ENCODE results near the gene GPRC5B. TPM values are rescaled to one million over a fixed set of nuclear protein-coding genes. Genes with fewer than 3 reads are reported as not detected.

GPRC5B gene, protein sequence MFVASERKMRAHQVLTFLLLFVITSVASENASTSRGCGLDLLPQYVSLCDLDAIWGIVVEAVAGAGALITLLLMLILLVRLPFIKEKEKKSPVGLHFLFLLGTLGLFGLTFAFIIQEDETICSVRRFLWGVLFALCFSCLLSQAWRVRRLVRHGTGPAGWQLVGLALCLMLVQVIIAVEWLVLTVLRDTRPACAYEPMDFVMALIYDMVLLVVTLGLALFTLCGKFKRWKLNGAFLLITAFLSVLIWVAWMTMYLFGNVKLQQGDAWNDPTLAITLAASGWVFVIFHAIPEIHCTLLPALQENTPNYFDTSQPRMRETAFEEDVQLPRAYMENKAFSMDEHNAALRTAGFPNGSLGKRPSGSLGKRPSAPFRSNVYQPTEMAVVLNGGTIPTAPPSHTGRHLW
- 7.2 and 9.5 TPM in 2 replicates for total RNA-seq (2014; rRNA removed)
- polyA plus RNA-seq (2012) = 15.9 TPM

DNA sequence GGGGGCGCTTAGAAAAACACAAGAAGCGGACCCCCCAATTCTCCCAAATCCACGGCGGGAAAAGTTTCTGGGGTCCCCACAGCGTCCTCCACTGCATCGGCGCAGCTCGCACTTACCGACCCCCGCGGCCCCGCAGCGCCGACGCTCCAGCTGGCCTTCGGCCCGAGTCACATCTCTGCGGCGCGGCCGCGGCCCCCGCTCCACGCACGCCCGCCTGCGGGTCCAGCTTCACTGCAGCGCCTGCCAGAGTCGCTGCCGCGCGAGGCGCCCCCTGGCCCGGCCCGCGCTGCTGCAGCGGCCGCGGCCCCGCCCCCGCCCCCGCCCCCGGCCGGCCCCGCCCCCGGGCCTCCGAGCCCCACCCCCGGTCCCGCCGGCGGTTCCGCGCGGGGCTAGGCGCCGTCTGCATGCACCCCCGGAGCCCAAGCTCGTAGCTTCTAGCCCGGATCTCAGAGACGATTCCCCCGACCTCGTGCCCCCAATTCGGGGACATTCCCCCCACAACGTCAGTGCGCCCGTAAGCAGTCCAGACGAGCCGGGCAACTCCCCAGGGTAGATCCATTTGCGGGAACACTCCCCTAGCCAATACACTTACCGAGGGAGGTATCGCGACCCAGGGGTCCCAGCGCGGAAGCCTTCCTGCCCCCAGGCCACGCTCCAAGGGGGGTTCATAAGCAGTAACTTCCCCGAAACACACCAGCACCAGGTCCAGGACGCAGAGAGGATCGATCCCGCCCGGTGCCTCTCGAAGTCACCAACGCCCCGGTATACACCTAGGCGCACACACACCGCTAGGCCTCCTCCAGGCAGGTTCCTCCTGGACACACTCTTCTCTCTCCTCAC, at the start of gene GPRC5B:
Gene GPRC5B (minus strand): TSS at position 238 of the 840 bp plus-strand sequence. CDS start 12,003 bp downstream, outside the sequence.
- DNase-seq (ENCODE audit: low read depth) = no peak

DNA sequence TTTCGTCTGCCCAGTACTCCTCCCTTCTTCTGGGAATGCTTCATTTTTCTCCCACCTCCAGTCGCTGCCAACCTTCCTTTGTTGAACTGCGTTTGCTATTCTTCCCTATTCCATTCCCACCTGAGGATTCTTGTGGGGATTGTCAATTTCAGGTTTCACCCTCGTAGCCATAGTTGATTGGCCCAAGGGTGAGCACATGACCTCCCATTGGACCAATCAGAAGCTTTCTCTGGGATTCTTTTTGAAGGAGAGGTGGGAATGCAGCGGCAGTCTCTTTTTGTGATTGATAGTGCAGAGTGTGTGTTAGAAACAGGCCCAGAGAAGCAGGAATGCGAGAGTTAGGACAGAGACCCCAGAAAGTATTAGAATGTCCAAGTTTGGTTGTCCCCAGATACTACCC, 49.1 kb upstream of the GPRC5B start:
- no peak for DNase-seq (ENCODE audit: low read depth)

DNA sequence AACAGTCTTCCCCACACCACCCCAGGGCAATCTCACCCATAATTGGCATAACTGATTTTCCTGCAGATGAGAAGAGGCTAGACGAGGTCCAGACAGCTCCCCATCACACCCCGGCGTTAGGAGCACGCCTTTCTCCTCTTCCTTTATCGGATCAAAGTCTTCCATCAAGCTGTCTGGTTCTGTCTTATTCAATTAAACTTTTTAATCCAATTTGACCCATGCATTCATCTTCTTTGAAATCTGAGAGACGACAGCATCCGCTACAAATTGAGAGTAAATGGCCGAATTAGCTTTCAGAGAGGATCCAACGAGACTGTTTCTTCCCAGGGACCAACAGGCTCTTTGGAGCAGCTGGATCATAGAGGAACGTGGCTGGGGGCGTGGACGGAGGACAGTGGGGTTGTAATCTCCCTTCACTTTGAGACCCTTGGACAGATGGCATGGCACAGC, 44.4 kb upstream of the GPRC5B start:
- DNase-seq (ENCODE audit: low read depth) = no peak

DNA sequence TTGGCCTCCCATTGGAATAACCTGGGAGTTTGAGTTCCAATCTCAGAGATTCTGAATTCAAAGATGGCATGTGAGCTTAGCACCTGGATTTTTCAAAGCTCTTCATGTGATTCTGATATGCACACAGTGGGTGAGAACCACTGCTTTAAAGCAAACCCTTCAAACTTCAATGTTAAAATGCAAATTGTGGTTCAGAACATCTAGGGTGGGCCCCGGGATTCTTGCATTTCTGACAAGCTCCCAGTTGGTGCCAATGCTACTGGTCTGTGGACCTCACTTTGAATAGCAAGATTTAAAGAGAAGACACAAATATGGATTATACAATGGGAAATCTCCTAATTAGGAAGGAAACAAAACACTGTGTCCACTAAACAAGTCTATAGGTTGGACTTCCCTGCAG, 43.8 kb upstream of the GPRC5B start:
- no peak for DNase-seq (ENCODE audit: low read depth)

DNA sequence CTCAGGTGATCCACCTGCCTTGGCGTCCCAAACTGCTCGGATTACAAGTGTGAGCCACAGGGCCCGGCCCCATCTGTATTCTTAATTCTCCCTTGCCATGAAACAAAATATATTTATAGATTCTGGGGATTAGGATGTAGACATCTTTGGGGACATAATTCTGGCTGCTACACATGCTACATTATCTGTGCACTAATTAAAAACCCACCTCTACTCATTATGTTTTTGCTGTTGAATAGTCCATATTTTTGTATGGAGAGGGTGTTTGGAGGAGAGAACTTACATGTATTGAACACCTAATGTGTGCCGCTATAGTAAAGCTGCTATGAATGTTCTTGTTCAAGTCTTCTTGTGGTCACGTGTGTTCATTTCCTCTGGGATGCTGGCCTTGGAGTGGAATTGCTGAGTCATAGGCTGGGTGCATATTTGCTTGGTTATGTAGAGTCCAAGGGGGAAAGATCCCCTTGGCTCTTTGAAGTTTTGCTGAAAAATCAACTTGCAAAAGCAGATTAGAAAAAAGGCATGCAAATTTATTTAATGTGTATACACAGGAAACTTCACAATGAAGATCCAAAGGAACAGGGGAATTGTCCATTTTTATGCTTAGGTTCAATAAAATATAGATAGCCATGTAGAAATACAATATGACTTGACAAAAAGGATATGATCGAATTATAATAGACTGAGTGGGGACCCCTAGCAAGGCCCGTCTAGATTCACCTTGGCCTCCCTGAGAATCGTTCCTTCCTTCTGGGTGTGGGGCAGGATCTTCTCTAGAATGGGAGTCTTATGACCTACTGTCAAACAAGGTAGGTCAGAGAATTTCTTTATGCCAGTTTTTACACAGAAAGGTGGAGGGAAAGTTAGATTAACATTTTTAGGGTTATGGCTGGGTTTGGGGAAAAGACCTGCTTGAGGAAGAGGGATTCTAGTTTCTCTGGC, 42.1 kb upstream of the GPRC5B start:
- peak; percentile 55 for DNase-seq (ENCODE audit: low read depth)

- DNase-seq (ENCODE audit: low read depth) = no peak
Observed at GRCh38 chr16:19923396-19923795, 38.7 kb upstream of the GPRC5B start.

DNA sequence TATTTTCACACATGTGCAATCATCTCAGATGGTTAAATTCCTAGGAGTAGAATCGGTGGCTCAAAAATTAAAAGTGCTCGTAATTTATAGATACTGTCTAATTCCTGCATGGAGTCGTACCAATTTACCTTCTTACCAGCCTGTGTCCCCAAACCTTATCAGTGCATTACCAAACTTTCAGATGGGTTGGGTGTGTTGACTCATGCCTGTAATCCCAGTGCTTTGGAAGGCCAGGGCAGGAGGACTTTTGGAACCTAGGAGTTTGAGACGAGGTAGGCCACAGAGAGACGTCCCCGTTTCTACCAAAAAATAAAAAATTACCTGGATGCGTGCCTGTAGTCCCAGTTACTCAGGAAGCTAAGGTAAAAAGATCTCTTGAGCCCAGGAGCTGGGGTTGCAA, 34.5 kb upstream of the GPRC5B start:
- no peak for DNase-seq (ENCODE audit: low read depth)

GRCh38 chr16:19916064-19916463, 31.4 kb upstream of the GPRC5B start:
- DNase-seq (ENCODE audit: low read depth) = no peak

DNA sequence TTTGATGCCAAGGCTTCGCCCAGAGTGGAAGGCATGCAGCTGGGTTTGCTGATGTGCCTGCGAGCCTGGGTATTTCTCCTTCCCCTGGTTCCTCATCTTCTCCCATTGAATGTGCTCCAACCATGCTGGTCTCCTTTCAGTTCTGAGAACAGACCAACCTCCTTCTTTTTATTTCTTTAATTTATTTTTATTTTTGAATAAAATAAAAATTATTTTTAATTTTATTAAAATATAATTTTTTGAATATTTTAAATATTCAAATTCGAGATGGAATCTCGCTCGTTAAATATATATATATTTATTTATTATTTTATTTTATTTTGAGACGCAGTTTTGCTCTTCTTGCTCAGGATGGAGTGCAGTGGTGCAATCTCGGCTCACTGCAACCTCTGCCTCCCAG, 30.2 kb upstream of the GPRC5B start:
- no peak for DNase-seq (ENCODE audit: low read depth)

DNA sequence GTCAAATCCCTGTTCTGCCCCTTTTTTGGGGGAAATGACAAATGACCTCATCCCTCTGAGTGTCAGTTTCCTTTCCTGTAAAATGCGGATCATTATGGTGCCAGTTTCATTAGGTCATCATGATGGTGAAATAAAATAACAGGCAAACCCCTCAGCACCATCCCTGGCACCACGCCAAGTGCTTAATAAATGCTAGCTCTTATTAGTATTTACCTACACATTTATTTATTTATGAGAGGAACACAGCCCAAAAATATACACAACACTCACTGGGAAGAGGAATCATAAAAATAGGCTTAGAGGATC, 28.6 kb upstream of the GPRC5B start:
- DNase-seq (ENCODE audit: low read depth) = no peak

GRCh38 chr16:19912455-19913339, 28.0 kb upstream of the GPRC5B start:
- DNase-seq (ENCODE audit: low read depth) = peak; percentile 25

- no peak for DNase-seq (ENCODE audit: low read depth)
Observed at GRCh38 chr16:19911747-19912454, 27.3 kb upstream of the GPRC5B start.

DNA sequence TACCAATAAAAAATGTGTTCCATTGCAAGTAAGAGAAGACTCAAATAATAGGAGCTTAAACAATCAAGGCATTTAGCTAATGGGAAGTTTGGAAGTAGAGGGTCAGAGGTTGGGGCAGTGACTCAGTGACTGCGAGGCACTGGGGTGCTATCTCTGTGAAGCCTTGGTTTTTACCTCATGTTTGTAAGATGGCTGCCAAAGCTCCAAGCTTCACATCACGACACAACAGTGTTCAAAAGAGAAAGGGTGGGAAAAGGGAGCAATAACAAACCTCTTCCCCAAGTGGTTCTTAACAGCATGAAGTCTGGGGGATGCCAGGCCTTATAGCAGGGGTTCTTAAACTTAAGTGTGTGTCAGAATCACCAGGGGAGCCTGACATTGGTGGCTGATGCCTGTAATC, 26.6 kb upstream of the GPRC5B start:
- DNase-seq (ENCODE audit: low read depth) = no peak

GRCh38 chr16:19909750-19910322, 25.2 kb upstream of the GPRC5B start:
- no peak for DNase-seq (ENCODE audit: low read depth)

DNA sequence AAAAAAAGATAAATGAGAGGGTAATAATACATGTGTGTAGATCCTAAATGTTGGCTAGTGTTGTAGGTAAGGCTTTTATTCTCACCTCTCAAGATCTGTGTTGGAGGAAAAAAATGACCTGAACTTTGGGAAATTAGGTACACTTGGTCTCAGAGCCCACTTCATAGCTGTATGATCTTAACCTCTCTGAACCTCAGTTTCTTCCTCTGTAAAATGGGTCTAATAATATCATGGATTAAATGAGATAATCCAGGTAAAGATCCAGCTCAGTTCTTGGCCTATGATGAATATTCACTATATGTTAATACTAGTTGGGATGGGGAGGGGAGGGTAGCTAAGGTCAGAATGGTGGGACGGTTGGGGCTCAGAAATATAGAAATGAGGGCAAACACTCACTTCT, 24.3 kb upstream of the GPRC5B start:
- no peak for DNase-seq (ENCODE audit: low read depth)

GRCh38 chr16:19907161-19907992, 22.7 kb upstream of the GPRC5B start:
- peak; percentile 55 for DNase-seq (ENCODE audit: low read depth)

DNA sequence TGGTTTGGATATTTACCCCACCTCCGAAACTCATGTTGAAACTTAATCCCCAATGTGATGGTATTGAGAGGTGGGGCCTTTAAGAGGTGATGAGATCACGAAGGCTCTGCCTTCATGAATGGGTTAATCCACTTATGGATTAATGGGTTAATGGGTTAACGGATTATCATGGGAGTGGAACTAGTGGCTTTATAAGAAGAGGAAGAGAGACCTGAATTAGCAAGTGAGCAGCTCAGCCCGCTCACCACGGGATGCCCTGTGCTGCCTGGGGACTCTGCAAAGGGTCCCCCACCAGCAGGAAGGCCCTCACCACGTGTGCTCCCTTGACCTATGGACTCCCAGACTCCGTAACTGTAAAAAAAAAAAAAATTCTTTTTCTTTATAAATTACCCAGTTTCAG, 16.5 kb upstream of the GPRC5B start:
- DNase-seq (ENCODE audit: low read depth) = no peak

GRCh38 chr16:19899605-19899955, 14.9 kb upstream of the GPRC5B start:
- DNase-seq (ENCODE audit: low read depth) = no peak

All from LHCN-M2 (cell line).